SK-N-MC (cell line): ENCODE measurements around the gene LARP7.

Experiments used
- EZH2 ChIP-seq: fragments of 200-600 bp; sonication (generic); IDR thresholded peaks from one replicate; pipeline ENCODE4 v1.6.1; 2017; ENCODE audit warnings: antibody characterized with exemption
- FOXP2 ChIP-seq: optimal IDR thresholded peaks from 2 replicates; pipeline ENCODE3; 2011; ENCODE audit warnings: mild to moderate bottlenecking, moderate library complexity; ENCODE audit not compliant: insufficient read depth; ENCODE audit errors: extremely low read length, control extremely low read depth
- POLR2AphosphoS5 ChIP-seq: IDR thresholded peaks from 2 replicates; pipeline ENCODE4 v1.6.1; 2012; ENCODE audit warnings: mild to moderate bottlenecking, low read depth, low read length, borderline replicate concordance

- TF ChIP-seq EZH2 (no peak), POLR2AphosphoS5 (no peak), FOXP2 (no peak)
These were observed 65.9 kb downstream of the LARP7 start for GRCh38 chr4:112702892-112703291.
